ENCODE measurements around the gene MGST3. TPM values are rescaled to one million over a fixed set of nuclear protein-coding genes. Genes with fewer than 3 reads are reported as not detected.

Gene MGST3
- total and polyA plus RNA-seq, 10 donors, result 47.8 to 109 (median 78.1) TPM

GRCh38 chr1:165610866-165611265 is 20.2 kb upstream of the MGST3 start:
- intact Hi-C loops (cut with DNase I; ENCODE audit: low total_unique reads), result no loop called here
- Histone ChIP-seq H3K36me3 (no peaks in the 10 kb centered on the region), H3K27me3 (replicated peaks in 1 of 7) (peaks cover 0 to 18% (median 6%) of the 10 kb centered on the region in 7 donors), H3K4me3 (no peak overlapping the region), H3K27ac (no peak overlapping the region), H3K4me1 (no peaks in the 10 kb centered on the region), H3K9me3 (peaks cover 0 to 22% (median 15%) of the 10 kb centered on the region in 8 donors)
- TF ChIP-seq CTCF (IDR thresholded peaks at IDR 0.05 in 8 of 11, conservative IDR thresholded peaks at IDR 0.05 in 3 of 11) (no peak), POLR2AphosphoS5 (IDR thresholded peaks at IDR 0.05) (no peak), POLR2A (IDR thresholded peaks at IDR 0.05) (no peak)
- 12 to 39% (median 26%) methylated on average over 1 of the region's 1 CpG for WGBS, 5 donors
- DNase-seq, result no peak

- no peaks in the 10 kb centered on the region for H3K36me3 ChIP-seq
- peaks cover 0 to 18% (median 6%) of the 10 kb centered on the region in 7 donors for H3K27me3 ChIP-seq (replicated peaks in 1 of 7)
- DNase-seq, result no peak
- H3K4me3 ChIP-seq, result no peak overlapping the region
- 90 to 94% (median 92%) methylated on average over 3 of the region's 3 CpGs for WGBS, 5 donors
- no peak for TF ChIP-seq POLR2A (IDR thresholded peaks at IDR 0.05)
- no peak for TF ChIP-seq CTCF (IDR thresholded peaks at IDR 0.05 in 8 of 11, conservative IDR thresholded peaks at IDR 0.05 in 3 of 11)
- TF ChIP-seq POLR2AphosphoS5 (IDR thresholded peaks at IDR 0.05), result no peak
- H3K27ac ChIP-seq, result no peak overlapping the region
- H3K9me3 ChIP-seq, result peaks cover 0 to 22% (median 15%) of the 10 kb centered on the region in 8 donors
- intact Hi-C loops (cut with DNase I; ENCODE audit: low total_unique reads), result no loop called here
- no peaks in the 10 kb centered on the region for H3K4me1 ChIP-seq
These were observed 19.0 kb upstream of the MGST3 start for GRCh38 chr1:165612062-165612461.

- 70 to 94% (median 79%) methylated on average over 1 of the region's 1 CpG for WGBS, 5 donors
- no peak overlapping the region for H3K27ac ChIP-seq
These were observed 14.9 kb upstream of the MGST3 start for GRCh38 chr1:165616054-165616612.

More at GRCh38 chr1:165616054-165616612, 14.9 kb upstream of the MGST3 start:
- intact Hi-C loops (cut with DNase I; ENCODE audit: low total_unique reads), result no loop called here
- TF ChIP-seq POLR2A (IDR thresholded peaks at IDR 0.05) (no peak), CTCF (IDR thresholded peaks at IDR 0.05 in 8 of 11, conservative IDR thresholded peaks at IDR 0.05 in 3 of 11) (no peak), POLR2AphosphoS5 (IDR thresholded peaks at IDR 0.05) (no peak)
- DNase-seq, result no peak
- Histone ChIP-seq H3K36me3 (no peaks in the 10 kb centered on the region), H3K27me3 (replicated peaks in 1 of 7) (peaks cover 0 to 16% (median 0%) of the 10 kb centered on the region in 7 donors), H3K4me3 (no peak overlapping the region), H3K9me3 (peaks cover 0 to 22% (median 15%) of the 10 kb centered on the region in 8 donors), H3K4me1 (no peaks in the 10 kb centered on the region)

All from spleen (tissue), 11 donors.